Putamen (tissue), 1 donor: ENCODE measurements around the gene TUBB1.
"Not testable (repeated sequence)": the region's sequence is repeated elsewhere in the genome, so short reads cannot be mapped to it uniquely, and the experiment has no call there.

Experiments
- DNase-seq: peaks from one replicate; pipeline ENCODE4 v3.0.0-alpha.2; 2016; ENCODE audit warnings: low spot score

Gene TUBB1

GRCh38 chr20:59022754-59023153, 3.5 kb downstream of the TUBB1 start:
- no peak for DNase-seq

- DNase-seq, result no peak
Observed at GRCh38 chr20:59023616-59024015, 4.4 kb downstream of the TUBB1 start.

- no peak for DNase-seq
Observed at GRCh38 chr20:59024111-59024530, 4.9 kb downstream of the TUBB1 start.

GRCh38 chr20:59025086-59025485, 5.9 kb downstream of the TUBB1 start:
- no peak for DNase-seq

- DNase-seq, result no peak
Observed at GRCh38 chr20:59025511-59025910, 6.3 kb downstream of the TUBB1 start.

- DNase-seq, result no peak
Observed at GRCh38 chr20:59026904-59027740, 7.9 kb downstream of the TUBB1 start.

GRCh38 chr20:59027741-59028320, 8.6 kb downstream of the TUBB1 start:
- DNase-seq, result no peak

- no peak for DNase-seq
Observed at GRCh38 chr20:59028812-59029211, 9.6 kb downstream of the TUBB1 start.

GRCh38 chr20:59030911-59031563, 11.8 kb downstream of the TUBB1 start:
- no peak for DNase-seq

GRCh38 chr20:59031564-59032022, 12.4 kb downstream of the TUBB1 start:
- DNase-seq, result no peak

GRCh38 chr20:59032023-59032712, 12.9 kb downstream of the TUBB1 start, which contains the start of gene ATP5F1E:
Gene ATP5F1E, minus strand, starts transcription at chr20:59032335. Its CDS starts 84 bp downstream, at chr20:59032251.
- peak; percentile 97 for DNase-seq

GRCh38 chr20:59032713-59033059, 13.5 kb downstream of the TUBB1 start:
- DNase-seq, result no peak

GRCh38 chr20:59033093-59033492, 13.9 kb downstream of the TUBB1 start:
- no peak for DNase-seq

- DNase-seq, result no peak
Observed at GRCh38 chr20:59033616-59034165, 14.5 kb downstream of the TUBB1 start.

GRCh38 chr20:59035381-59035780, 16.2 kb downstream of the TUBB1 start:
- no peak for DNase-seq

- DNase-seq, result no peak
Observed at GRCh38 chr20:59037386-59037785, 18.2 kb downstream of the TUBB1 start.

- no peak for DNase-seq
Observed at GRCh38 chr20:59039233-59039632, 20.0 kb downstream of the TUBB1 start.

- DNase-seq, result no peak
Observed at GRCh38 chr20:59040667-59041066, 21.4 kb downstream of the TUBB1 start.

GRCh38 chr20:59041487-59041886, 22.3 kb downstream of the TUBB1 start:
- DNase-seq, result not testable (repeated sequence)

- DNase-seq, result no peak
Observed at GRCh38 chr20:59042151-59042795, 23.0 kb downstream of the TUBB1 start, which contains the start of gene PRELID3B. Gene PRELID3B, minus strand, starts transcription at chr20:59042786. Its CDS starts 56 bp downstream, at chr20:59042730.
